Thyroid gland (tissue), 4 donors: Measurements from ENCODE around the gene DNM3. TPM values are rescaled to one million over a fixed set of nuclear protein-coding genes. Genes with fewer than 3 reads are reported as not detected.

Experiments
- DNase-seq, 2 donors: peaks; one replicate each; pipeline ENCODE4 v3.0.0-alpha.2; 2019
- H3K27ac ChIP-seq, 3 donors: fragments of 200-600 bp; sonication (generic); 1 replicate in 2 of 3; 2 replicates in 1 of 3; pipeline ENCODE4 v1.5.1; 2016 to 2019; ENCODE audit warnings: mild to moderate bottlenecking in 1 of 3, moderate library complexity in 1 of 3
- H3K27me3 ChIP-seq: fragments of 200-600 bp; sonication (generic); one replicate; pipeline ENCODE4 v1.5.1; 2019
- H3K36me3 ChIP-seq, 2 donors: fragments of 200-600 bp; sonication (generic); one replicate each; pipeline ENCODE4 v1.5.1; 2016 to 2019
- H3K4me1 ChIP-seq, 2 donors: fragments of 200-600 bp; sonication (generic); one replicate each; pipeline ENCODE4 v1.5.1; 2017 to 2019
- H3K4me3 ChIP-seq, 3 donors: fragments of 200-600 bp; sonication (generic); replicated peaks in 1 of 3; 1 replicate in 2 of 3; 2 replicates in 1 of 3; pipeline ENCODE4 v1.5.1; 2016; ENCODE audit warnings: mild to moderate bottlenecking in 1 of 3
- H3K9me3 ChIP-seq: fragments of 200-600 bp; sonication (generic); one replicate; pipeline ENCODE4 v1.5.1; 2017
- CTCF ChIP-seq, 6 experiments: fragments of 200-600 bp in 3 of 6; fragments of 450-650 bp in 3 of 6; sonication (generic) in 3 of 6; IDR thresholded peaks; one replicate each; pipeline ENCODE4 v1.5.1; 2016 to 2019; ENCODE audit warnings: antibody characterized with exemption in 6 of 6, mild to moderate bottlenecking in 2 of 6, inconsistent platforms in 1 of 6, moderate library complexity in 1 of 6
- POLR2A ChIP-seq, 2 donors: fragments of 450-650 bp; IDR thresholded peaks; one replicate each; pipeline ENCODE4 v1.6.1; 2017; ENCODE audit warnings: antibody characterized with exemption in 2 of 2, mild to moderate bottlenecking in 2 of 2, moderate library complexity in 1 of 2
- WGBS, 2 donors: methylation state at CpG; one replicate each; pipeline ENCODE4 v1.1.5; 2017; 5-methylcytosine and 5-hydroxymethylcytosine counted together
- intact Hi-C: fragments of 100-400 bp; cut with DNase I; formaldehyde crosslinking; loops from one replicate; pipeline ENCODE4 v1.15.1; 2023
- total RNA-seq, 4 donors: library from RNA; depleted of rRNA; stranded (reverse); fragments of >200 nt; gene quantifications; one replicate each; pipeline ENCODE4 v1.2.3, GENCODE V29; 2016

Gene DNM3
- total RNA-seq, 4 donors from 2014 or later, result 9.0 to 13.6 (median 10.8) TPM

- intact Hi-C loops, result no loop called here
- WGBS, 2 donors, result 85 to 93% methylated on average over 5 of the region's 5 CpGs
- Histone ChIP-seq H3K27me3 (no peaks in the 10 kb centered on the region), H3K36me3 (no peaks in the 10 kb centered on the region), H3K9me3 (no peaks in the 10 kb centered on the region), H3K4me3 (no peak overlapping the region), H3K27ac (no peak overlapping the region), H3K4me1 (no peaks in the 10 kb centered on the region)
- TF ChIP-seq CTCF (IDR thresholded peaks at IDR 0.05), result no peak
- no peak for TF ChIP-seq POLR2A (IDR thresholded peaks at IDR 0.05)
- no peak for DNase-seq
Measured at GRCh38 chr1:171899838-171900237, 58.5 kb downstream of the DNM3 start.

GRCh38 chr1:171901245-171901644 is 59.9 kb downstream of the DNM3 start:
- Histone ChIP-seq H3K36me3 (no peaks in the 10 kb centered on the region), H3K27ac (no peak overlapping the region), H3K4me1 (no peaks in the 10 kb centered on the region), H3K4me3 (no peak overlapping the region), H3K27me3 (no peaks in the 10 kb centered on the region), H3K9me3 (no peaks in the 10 kb centered on the region)
- intact Hi-C loops, result no loop called here
- WGBS, 2 donors, result 94 to 95% methylated on average over 7 of the region's 7 CpGs
- TF ChIP-seq POLR2A (IDR thresholded peaks at IDR 0.05), result no peak
- no peak for TF ChIP-seq CTCF (IDR thresholded peaks at IDR 0.05)
- DNase-seq, result no peak

- Histone ChIP-seq H3K9me3 (no peaks in the 10 kb centered on the region), H3K36me3 (no peaks in the 10 kb centered on the region), H3K4me1 (no peaks in the 10 kb centered on the region), H3K27ac (no peak overlapping the region), H3K4me3 (no peak overlapping the region), H3K27me3 (no peaks in the 10 kb centered on the region)
- intact Hi-C loops, result no loop called here
- no peak for DNase-seq
- WGBS, 2 donors, result 77 to 81% methylated on average over 3 of the region's 3 CpGs
- TF ChIP-seq POLR2A (IDR thresholded peaks at IDR 0.05) (no peak), CTCF (IDR thresholded peaks at IDR 0.05) (no peak)
Measured at GRCh38 chr1:171902527-171902926, 61.2 kb downstream of the DNM3 start.

- no peak for DNase-seq
- Histone ChIP-seq H3K27me3 (no peaks in the 10 kb centered on the region), H3K27ac (no peak overlapping the region), H3K36me3 (no peaks in the 10 kb centered on the region), H3K4me1 (peaks cover under 1 to 9% of the 10 kb centered on the region in 2 donors), H3K9me3 (no peaks in the 10 kb centered on the region), H3K4me3 (no peak overlapping the region)
- TF ChIP-seq POLR2A (IDR thresholded peaks at IDR 0.05) (no peak), CTCF (IDR thresholded peaks at IDR 0.05) (no peak)
- intact Hi-C loops, result no loop called here
- WGBS, 2 donors, result 88 to 92% methylated on average over 5 of the region's 5 CpGs
Measured at GRCh38 chr1:171904778-171905450, 63.6 kb downstream of the DNM3 start.

GRCh38 chr1:171909711-171910110 is 68.4 kb downstream of the DNM3 start:
- no peaks in the 10 kb centered on the region for H3K27me3 ChIP-seq
- intact Hi-C loops, result no loop called here
- no peak for TF ChIP-seq CTCF (IDR thresholded peaks at IDR 0.05)
- TF ChIP-seq POLR2A (IDR thresholded peaks at IDR 0.05), result no peak
- H3K9me3 ChIP-seq, result no peaks in the 10 kb centered on the region
- H3K4me3 ChIP-seq, result no peak overlapping the region
- peak overlapping the region; percentile 7 to 44 (median 16) for H3K27ac ChIP-seq
- 31 to 45% methylated on average over 5 of the region's 5 CpGs for WGBS, 2 donors
- no peak for DNase-seq
- H3K4me1 ChIP-seq, result peaks cover 34 to 37% of the 10 kb centered on the region in 2 donors
- H3K36me3 ChIP-seq, result no peaks in the 10 kb centered on the region
